ENCODE data around the gene FOXP1. TPM values are rescaled to one million over a fixed set of nuclear protein-coding genes. Genes with fewer than 3 reads are reported as not detected.
A peak's percentile ranks its signal among the peaks of the same experiment; 100 is the strongest.

The FOXP1 gene
- total RNA-seq, 4 donors from 2014 or later, result 181 to 225 (median 205) TPM

DNA sequence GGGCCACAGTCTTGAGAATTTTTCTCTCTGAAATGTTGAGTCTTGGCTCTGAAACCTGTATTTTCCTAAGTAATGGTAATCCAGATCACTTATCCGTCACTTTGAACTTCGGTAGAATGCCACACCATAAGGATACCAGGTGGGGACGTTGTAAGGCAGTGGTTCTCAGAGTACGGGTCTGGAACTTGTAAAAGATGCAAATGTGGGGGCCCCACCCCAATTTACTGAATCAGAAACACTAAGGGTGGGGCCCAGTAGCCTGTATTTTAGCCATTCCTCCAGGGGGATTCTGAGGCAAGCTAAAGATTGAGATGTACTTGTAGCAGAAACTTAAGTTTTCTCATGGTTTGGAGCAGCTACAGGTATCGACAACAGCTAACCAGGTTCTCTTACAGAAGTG, 555.3 kb downstream of the FOXP1 start:
- H3K4me1 ChIP-seq, result peaks cover 56 to 95% (median 90%) of the 10 kb centered on the region in 4 donors
- no peaks in the 10 kb centered on the region for H3K9me3 ChIP-seq
- peak overlapping the region; percentile 30 to 77 (median 50) for H3K27ac ChIP-seq (replicated peaks in 1 of 4)
- TF ChIP-seq EP300 (IDR thresholded peaks at IDR 0.05), result no peak
- TF ChIP-seq, protein P1, sequence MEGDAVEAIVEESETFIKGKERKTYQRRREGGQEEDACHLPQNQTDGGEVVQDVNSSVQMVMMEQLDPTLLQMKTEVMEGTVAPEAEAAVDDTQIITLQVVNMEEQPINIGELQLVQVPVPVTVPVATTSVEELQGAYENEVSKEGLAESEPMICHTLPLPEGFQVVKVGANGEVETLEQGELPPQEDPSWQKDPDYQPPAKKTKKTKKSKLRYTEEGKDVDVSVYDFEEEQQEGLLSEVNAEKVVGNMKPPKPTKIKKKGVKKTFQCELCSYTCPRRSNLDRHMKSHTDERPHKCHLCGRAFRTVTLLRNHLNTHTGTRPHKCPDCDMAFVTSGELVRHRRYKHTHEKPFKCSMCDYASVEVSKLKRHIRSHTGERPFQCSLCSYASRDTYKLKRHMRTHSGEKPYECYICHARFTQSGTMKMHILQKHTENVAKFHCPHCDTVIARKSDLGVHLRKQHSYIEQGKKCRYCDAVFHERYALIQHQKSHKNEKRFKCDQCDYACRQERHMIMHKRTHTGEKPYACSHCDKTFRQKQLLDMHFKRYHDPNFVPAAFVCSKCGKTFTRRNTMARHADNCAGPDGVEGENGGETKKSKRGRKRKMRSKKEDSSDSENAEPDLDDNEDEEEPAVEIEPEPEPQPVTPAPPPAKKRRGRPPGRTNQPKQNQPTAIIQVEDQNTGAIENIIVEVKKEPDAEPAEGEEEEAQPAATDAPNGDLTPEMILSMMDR (IDR thresholded peaks at IDR 0.05), result no peak
- TF ChIP-seq POLR2AphosphoS5 (IDR thresholded peaks at IDR 0.05), result no peak
- TF ChIP-seq POLR2A (IDR thresholded peaks at IDR 0.05; ENCODE audit: low read depth), result no peak
- no peak overlapping the region for H3K4me3 ChIP-seq
- WGBS, result 92% methylated on average over 5 of the region's 5 CpGs
- H3K36me3 ChIP-seq, result peaks cover 0 to 11% (median 3%) of the 10 kb centered on the region in 4 donors
- DNase-seq (ENCODE audit: extremely low spot score), result no peak
- no peaks in the 10 kb centered on the region for H3K27me3 ChIP-seq
- intact Hi-C loops (cut with DNase I), result no loop called here

DNA sequence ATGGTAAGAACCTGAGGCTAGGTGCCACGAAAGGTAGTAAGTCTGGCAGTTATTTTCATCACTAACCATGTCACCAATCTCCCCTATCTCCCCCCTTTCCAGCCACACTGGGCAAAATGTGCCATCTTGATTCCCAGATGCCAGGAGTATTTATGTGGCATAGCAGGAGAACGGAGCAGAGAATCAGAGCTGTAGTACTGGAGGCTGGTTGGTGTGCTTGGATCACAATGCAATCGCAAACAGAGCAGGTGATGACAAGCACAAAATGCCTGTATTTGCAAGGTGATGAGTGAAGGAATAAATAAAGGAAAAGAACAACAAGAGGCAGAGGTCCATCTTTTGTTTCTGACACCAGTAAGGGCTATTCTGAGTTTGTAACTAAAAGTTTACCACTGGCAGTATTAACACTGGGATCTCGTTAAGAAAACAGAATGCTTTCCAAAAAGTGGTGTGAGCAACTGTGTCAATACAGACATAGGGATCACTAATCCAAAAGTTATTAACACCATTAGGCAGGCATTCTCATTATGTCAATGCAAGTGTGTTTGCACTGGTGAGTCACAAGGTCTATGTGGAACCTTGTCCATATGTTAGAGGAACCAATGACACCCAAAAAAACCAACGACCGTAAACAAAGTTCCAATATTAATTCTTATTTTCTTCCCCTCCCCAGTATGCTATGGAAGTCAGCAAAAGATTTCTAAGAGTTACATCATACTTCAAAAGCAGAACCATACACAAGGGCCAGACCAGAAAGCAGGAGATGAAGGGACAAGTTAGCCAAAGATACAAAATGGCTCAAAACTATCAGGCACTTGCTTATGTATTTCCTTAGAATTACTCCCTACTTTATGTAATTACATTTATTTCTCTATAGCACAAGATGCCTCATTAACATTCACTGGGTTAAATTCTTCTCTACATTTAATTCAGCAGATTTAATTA, 556.6 kb downstream of the FOXP1 start:
- peak overlapping the region; percentile 45 to 77 (median 66) for H3K27ac ChIP-seq (replicated peaks in 1 of 4)
- intact Hi-C loops (cut with DNase I), result no loop called here
- H3K9me3 ChIP-seq, result no peaks in the 10 kb centered on the region
- H3K27me3 ChIP-seq, result no peaks in the 10 kb centered on the region
- H3K36me3 ChIP-seq, result peaks cover 0 to 16% (median 3%) of the 10 kb centered on the region in 4 donors
- H3K4me3 ChIP-seq, result no peak overlapping the region
- WGBS, result 66% methylated on average over 6 of the region's 6 CpGs
- peaks cover 46 to 94% (median 88%) of the 10 kb centered on the region in 4 donors for H3K4me1 ChIP-seq
- TF ChIP-seq POLR2AphosphoS5 (IDR thresholded peaks at IDR 0.05), result peak in 1 of 2 donors; percentile 7
- TF ChIP-seq, protein P1 (IDR thresholded peaks at IDR 0.05), result no peak
- no peak for DNase-seq (ENCODE audit: extremely low spot score)

DNA sequence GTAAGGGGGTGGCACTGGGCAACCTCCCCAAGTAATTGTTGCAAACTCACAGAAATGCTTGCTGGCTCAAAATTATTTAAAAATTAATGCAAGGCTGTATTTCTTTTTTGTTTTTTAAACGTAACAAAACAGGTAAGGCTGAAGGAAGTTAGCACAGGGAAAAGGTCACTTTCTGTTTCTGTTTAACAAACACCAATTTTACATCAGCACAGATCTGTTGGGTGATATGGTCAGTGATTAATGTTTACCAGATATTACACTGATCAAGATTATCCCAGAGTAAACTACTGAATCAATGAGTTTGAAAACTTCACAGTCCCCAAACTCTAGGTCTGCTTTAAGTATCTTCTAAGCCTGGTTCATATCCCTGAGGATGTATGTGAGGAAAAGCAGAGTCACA, 558.0 kb downstream of the FOXP1 start:
- no peaks in the 10 kb centered on the region for H3K27me3 ChIP-seq
- no peak overlapping the region for H3K4me3 ChIP-seq
- 56% methylated on average over 1 of the region's 1 CpG for WGBS
- TF ChIP-seq POLR2AphosphoS5 (IDR thresholded peaks at IDR 0.05) (no peak), POLR2A (IDR thresholded peaks at IDR 0.05; ENCODE audit: low read depth) (no peak), EP300 (IDR thresholded peaks at IDR 0.05) (no peak)
- TF ChIP-seq, protein P1 (IDR thresholded peaks at IDR 0.05), result no peak
- H3K4me1 ChIP-seq, result peaks cover 33 to 91% (median 82%) of the 10 kb centered on the region in 4 donors
- intact Hi-C loops (cut with DNase I), result no loop called here
- no peak for DNase-seq (ENCODE audit: extremely low spot score)
- H3K27ac ChIP-seq (replicated peaks in 1 of 4), result peak overlapping the region; percentile 45 to 77 (median 66)
- H3K36me3 ChIP-seq, result peaks cover 0 to 16% (median 3%) of the 10 kb centered on the region in 4 donors
- H3K9me3 ChIP-seq, result no peaks in the 10 kb centered on the region

DNA sequence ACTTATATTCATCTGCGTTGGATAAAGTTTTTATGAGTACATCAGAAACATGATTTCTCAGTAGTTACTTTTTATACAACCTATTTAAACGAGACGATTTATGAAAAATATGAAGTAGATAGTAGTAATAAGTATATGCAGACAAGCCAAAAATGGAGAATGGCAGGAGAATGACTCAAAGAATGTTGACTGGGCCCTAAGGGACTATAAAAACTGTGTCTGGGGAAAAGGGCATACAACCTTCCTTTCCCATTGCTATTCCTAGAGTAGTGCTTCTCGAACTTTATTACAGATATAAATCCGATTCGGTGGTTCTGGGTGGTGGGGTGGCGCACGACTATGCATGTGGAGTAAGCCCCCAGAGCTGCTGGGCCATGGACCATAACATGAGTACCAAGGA, 558.5 kb downstream of the FOXP1 start:
- peak overlapping the region; percentile 45 to 77 (median 66) for H3K27ac ChIP-seq (replicated peaks in 1 of 4)
- 76% methylated on average over 8 of the region's 8 CpGs for WGBS
- intact Hi-C loops (cut with DNase I), result no loop called here
- TF ChIP-seq POLR2A (IDR thresholded peaks at IDR 0.05; ENCODE audit: low read depth) (no peak), POLR2AphosphoS5 (IDR thresholded peaks at IDR 0.05) (no peak), EP300 (IDR thresholded peaks at IDR 0.05) (no peak)
- TF ChIP-seq, protein P1 (IDR thresholded peaks at IDR 0.05), result no peak
- DNase-seq (ENCODE audit: extremely low spot score), result no peak
- peaks cover 30 to 91% (median 83%) of the 10 kb centered on the region in 4 donors for H3K4me1 ChIP-seq
- H3K9me3 ChIP-seq, result no peaks in the 10 kb centered on the region
- no peak overlapping the region for H3K4me3 ChIP-seq
- peaks cover 0 to 16% (median 3%) of the 10 kb centered on the region in 4 donors for H3K36me3 ChIP-seq
- no peaks in the 10 kb centered on the region for H3K27me3 ChIP-seq

Measured in esophagus muscularis mucosa (tissue), 4 donors.